HCT116 (cell line): Measurements from ENCODE around the gene TEX26.

ENCODE experiments used
- CTCF ChIP-seq, 3 experiments: fragments of 200-600 bp in 1 of 3; sonication (generic) in 1 of 3; IDR thresholded peaks in 2 of 3; conservative IDR thresholded peaks in 1 of 3; 2 replicates each; pipeline ENCODE4 v1.5.1; 2012 to 2017; ENCODE audit warnings: low read depth in 2 of 3, low read length in 2 of 3, antibody characterized with exemption in 1 of 3, borderline replicate concordance in 1 of 3, control low read depth in 1 of 3, mild to moderate bottlenecking in 1 of 3, mixed read lengths in 1 of 3, mixed run types in 1 of 3, moderate library complexity in 1 of 3; ENCODE audit not compliant: insufficient read depth in 1 of 3
- EGR1 ChIP-seq: IDR thresholded peaks from 2 replicates; pipeline ENCODE4 v1.6.1; 2012; ENCODE audit warnings: low read depth
- EZH2 ChIP-seq: fragments of 200-600 bp; sonication (generic); IDR thresholded peaks from 2 replicates; pipeline ENCODE4 v1.6.1; 2017; ENCODE audit warnings: antibody characterized with exemption, mixed run types
- EZH2phosphoT487 ChIP-seq: fragments of 200-600 bp; IDR thresholded peaks from 2 replicates; pipeline ENCODE4 v1.6.1; 2018; ENCODE audit warnings: antibody characterized with exemption, borderline replicate concordance
- JUND ChIP-seq: IDR thresholded peaks from 2 replicates; pipeline ENCODE4 v1.6.1; 2012
- MAX ChIP-seq: IDR thresholded peaks from 2 replicates; pipeline ENCODE4 v1.6.1; 2012
- POLR2A ChIP-seq: IDR thresholded peaks from 2 replicates; pipeline ENCODE4 v1.7.0; 2011; ENCODE audit warnings: borderline replicate concordance; ENCODE audit not compliant: insufficient read depth, insufficient read length; ENCODE audit errors: extremely low read depth
- POLR2AphosphoS5 ChIP-seq: IDR thresholded peaks from 2 replicates; pipeline ENCODE4 v1.6.1; 2011; ENCODE audit warnings: mild to moderate bottlenecking, low read depth, low read length, moderate library complexity
- RAD21 ChIP-seq: IDR thresholded peaks from 2 replicates; pipeline ENCODE4 v1.6.1; 2012; ENCODE audit warnings: low read depth, mild to moderate bottlenecking
- REST ChIP-seq: IDR thresholded peaks from 2 replicates; pipeline ENCODE4 v1.6.1; 2012; ENCODE audit warnings: low read depth
- SP1 ChIP-seq: IDR thresholded peaks from 2 replicates; pipeline ENCODE4 v1.6.1; 2012; ENCODE audit warnings: low read depth
- YY1 ChIP-seq: IDR thresholded peaks from 2 replicates; pipeline ENCODE4 v1.6.1; 2011; ENCODE audit warnings: low read length, low read depth, moderate library complexity, mild to moderate bottlenecking; ENCODE audit not compliant: insufficient replicate concordance; ENCODE audit errors: extremely low read depth
- ZNF274 ChIP-seq: fragments of 200-500 bp; sonication (Bioruptor generic); IDR thresholded peaks from 2 replicates; pipeline ENCODE4 v1.6.1; 2014; ENCODE audit warnings: mild to moderate bottlenecking, low read depth, low read length, inconsistent platforms

GRCh38 chr13:30900436-30900835 lies 32.0 kb upstream of the TEX26 start:
- no peak for TF ChIP-seq SP1
- TF ChIP-seq CTCF (IDR thresholded peaks at IDR 0.05 in 2 of 3, conservative IDR thresholded peaks at IDR 0.05 in 1 of 3; ENCODE audit: borderline replicate concordance in 1 of 3, insufficient read depth in 1 of 3, low read depth in 2 of 3, low read length in 2 of 3), result no peak
- no peak for TF ChIP-seq POLR2A
- no peak for TF ChIP-seq REST
- TF ChIP-seq YY1, result no peak
- no peak for TF ChIP-seq MAX
- TF ChIP-seq EZH2, result no peak
- TF ChIP-seq JUND, result no peak
- TF ChIP-seq EZH2phosphoT487, result no peak
- TF ChIP-seq RAD21, result no peak
- TF ChIP-seq POLR2AphosphoS5, result no peak
- no peak for TF ChIP-seq ZNF274
- no peak for TF ChIP-seq EGR1
